ENCODE results near the gene ANK3.

DNA sequence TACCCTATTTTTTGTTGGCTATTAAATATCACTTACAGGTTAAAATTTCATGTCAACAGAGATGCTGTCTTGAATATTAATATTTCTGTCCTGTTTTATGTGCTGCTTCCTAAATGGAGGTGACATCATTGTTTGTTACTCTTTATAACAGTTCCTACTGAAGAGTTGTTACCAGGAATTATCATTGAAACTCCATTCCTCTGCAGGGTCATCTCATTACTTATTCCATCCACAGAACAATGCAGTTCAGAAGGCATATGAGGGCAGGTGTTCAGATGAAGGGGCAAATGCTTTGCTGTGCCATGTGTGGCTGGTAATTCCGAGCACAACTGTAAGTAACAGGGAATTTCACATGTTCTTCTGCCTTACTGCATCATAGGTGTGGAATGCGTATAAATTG lies 113.4 kb downstream of the ANK3 start:
- TF ChIP-seq, protein P1, sequence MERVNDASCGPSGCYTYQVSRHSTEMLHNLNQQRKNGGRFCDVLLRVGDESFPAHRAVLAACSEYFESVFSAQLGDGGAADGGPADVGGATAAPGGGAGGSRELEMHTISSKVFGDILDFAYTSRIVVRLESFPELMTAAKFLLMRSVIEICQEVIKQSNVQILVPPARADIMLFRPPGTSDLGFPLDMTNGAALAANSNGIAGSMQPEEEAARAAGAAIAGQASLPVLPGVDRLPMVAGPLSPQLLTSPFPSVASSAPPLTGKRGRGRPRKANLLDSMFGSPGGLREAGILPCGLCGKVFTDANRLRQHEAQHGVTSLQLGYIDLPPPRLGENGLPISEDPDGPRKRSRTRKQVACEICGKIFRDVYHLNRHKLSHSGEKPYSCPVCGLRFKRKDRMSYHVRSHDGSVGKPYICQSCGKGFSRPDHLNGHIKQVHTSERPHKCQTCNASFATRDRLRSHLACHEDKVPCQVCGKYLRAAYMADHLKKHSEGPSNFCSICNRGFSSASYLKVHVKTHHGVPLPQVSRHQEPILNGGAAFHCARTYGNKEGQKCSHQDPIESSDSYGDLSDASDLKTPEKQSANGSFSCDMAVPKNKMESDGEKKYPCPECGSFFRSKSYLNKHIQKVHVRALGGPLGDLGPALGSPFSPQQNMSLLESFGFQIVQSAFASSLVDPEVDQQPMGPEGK (tag by site-specific recombination; IDR thresholded peaks at IDR 0.05), result no peak
- TF ChIP-seq, protein P2, sequence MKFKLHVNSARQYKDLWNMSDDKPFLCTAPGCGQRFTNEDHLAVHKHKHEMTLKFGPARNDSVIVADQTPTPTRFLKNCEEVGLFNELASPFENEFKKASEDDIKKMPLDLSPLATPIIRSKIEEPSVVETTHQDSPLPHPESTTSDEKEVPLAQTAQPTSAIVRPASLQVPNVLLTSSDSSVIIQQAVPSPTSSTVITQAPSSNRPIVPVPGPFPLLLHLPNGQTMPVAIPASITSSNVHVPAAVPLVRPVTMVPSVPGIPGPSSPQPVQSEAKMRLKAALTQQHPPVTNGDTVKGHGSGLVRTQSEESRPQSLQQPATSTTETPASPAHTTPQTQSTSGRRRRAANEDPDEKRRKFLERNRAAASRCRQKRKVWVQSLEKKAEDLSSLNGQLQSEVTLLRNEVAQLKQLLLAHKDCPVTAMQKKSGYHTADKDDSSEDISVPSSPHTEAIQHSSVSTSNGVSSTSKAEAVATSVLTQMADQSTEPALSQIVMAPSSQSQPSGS (tag by site-specific recombination; IDR thresholded peaks at IDR 0.05; ENCODE audit: low read depth), result no peak
- TF ChIP-seq ZNF837 (tag by site-specific recombination; IDR thresholded peaks at IDR 0.05) (no peak), ZNF785 (tag by site-specific recombination; IDR thresholded peaks at IDR 0.05) (no peak), ZNF366 (tag by site-specific recombination; conservative IDR thresholded peaks at IDR 0.05) (no peak), ZNF23 (tag by site-specific recombination; IDR thresholded peaks at IDR 0.05; ENCODE audit: borderline replicate concordance) (no peak), HOXA7 (CRISPR knock-in tag; IDR thresholded peaks at IDR 0.05; ENCODE audit: borderline replicate concordance) (no peak)
- TF ChIP-seq, protein P3, sequence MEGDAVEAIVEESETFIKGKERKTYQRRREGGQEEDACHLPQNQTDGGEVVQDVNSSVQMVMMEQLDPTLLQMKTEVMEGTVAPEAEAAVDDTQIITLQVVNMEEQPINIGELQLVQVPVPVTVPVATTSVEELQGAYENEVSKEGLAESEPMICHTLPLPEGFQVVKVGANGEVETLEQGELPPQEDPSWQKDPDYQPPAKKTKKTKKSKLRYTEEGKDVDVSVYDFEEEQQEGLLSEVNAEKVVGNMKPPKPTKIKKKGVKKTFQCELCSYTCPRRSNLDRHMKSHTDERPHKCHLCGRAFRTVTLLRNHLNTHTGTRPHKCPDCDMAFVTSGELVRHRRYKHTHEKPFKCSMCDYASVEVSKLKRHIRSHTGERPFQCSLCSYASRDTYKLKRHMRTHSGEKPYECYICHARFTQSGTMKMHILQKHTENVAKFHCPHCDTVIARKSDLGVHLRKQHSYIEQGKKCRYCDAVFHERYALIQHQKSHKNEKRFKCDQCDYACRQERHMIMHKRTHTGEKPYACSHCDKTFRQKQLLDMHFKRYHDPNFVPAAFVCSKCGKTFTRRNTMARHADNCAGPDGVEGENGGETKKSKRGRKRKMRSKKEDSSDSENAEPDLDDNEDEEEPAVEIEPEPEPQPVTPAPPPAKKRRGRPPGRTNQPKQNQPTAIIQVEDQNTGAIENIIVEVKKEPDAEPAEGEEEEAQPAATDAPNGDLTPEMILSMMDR (tag by site-specific recombination; IDR thresholded peaks at IDR 0.05), result no peak
- TF ChIP-seq, protein P4, sequence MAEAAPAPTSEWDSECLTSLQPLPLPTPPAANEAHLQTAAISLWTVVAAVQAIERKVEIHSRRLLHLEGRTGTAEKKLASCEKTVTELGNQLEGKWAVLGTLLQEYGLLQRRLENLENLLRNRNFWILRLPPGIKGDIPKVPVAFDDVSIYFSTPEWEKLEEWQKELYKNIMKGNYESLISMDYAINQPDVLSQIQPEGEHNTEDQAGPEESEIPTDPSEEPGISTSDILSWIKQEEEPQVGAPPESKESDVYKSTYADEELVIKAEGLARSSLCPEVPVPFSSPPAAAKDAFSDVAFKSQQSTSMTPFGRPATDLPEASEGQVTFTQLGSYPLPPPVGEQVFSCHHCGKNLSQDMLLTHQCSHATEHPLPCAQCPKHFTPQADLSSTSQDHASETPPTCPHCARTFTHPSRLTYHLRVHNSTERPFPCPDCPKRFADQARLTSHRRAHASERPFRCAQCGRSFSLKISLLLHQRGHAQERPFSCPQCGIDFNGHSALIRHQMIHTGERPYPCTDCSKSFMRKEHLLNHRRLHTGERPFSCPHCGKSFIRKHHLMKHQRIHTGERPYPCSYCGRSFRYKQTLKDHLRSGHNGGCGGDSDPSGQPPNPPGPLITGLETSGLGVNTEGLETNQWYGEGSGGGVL (tag by site-specific recombination; IDR thresholded peaks at IDR 0.05), result no peak
- TF ChIP-seq, protein P5, sequence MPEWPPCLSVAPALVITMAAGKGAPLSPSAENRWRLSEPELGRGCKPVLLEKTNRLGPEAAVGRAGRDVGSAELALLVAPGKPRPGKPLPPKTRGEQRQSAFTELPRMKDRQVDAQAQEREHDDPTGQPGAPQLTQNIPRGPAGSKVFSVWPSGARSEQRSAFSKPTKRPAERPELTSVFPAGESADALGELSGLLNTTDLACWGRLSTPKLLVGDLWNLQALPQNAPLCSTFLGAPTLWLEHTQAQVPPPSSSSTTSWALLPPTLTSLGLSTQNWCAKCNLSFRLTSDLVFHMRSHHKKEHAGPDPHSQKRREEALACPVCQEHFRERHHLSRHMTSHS (tag by site-specific recombination; IDR thresholded peaks at IDR 0.05), result no peak
